Sigmoid colon (tissue), 3 donors: Measurements from ENCODE around the gene CLMN.

ENCODE experiments used
- POLR2A ChIP-seq, 2 donors: fragments of 450-650 bp; IDR thresholded peaks; one replicate each; pipeline ENCODE4 v1.6.1; 2016; ENCODE audit warnings: antibody characterized with exemption in 2 of 2, mild to moderate bottlenecking in 2 of 2, moderate library complexity in 2 of 2
- TF ChIP-seq, protein P1 (sequence below), 4 experiments: fragments of 450-650 bp in 3 of 4; fragments of 200-600 bp in 1 of 4; IDR thresholded peaks; one replicate each; pipeline ENCODE4 v1.5.1; 2016 to 2019; ENCODE audit warnings: antibody characterized with exemption in 4 of 4, mild to moderate bottlenecking in 3 of 4, moderate library complexity in 2 of 4

- TF ChIP-seq, protein P1, sequence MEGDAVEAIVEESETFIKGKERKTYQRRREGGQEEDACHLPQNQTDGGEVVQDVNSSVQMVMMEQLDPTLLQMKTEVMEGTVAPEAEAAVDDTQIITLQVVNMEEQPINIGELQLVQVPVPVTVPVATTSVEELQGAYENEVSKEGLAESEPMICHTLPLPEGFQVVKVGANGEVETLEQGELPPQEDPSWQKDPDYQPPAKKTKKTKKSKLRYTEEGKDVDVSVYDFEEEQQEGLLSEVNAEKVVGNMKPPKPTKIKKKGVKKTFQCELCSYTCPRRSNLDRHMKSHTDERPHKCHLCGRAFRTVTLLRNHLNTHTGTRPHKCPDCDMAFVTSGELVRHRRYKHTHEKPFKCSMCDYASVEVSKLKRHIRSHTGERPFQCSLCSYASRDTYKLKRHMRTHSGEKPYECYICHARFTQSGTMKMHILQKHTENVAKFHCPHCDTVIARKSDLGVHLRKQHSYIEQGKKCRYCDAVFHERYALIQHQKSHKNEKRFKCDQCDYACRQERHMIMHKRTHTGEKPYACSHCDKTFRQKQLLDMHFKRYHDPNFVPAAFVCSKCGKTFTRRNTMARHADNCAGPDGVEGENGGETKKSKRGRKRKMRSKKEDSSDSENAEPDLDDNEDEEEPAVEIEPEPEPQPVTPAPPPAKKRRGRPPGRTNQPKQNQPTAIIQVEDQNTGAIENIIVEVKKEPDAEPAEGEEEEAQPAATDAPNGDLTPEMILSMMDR (IDR thresholded peaks at IDR 0.05) = no peak
- no peak for TF ChIP-seq POLR2A (IDR thresholded peaks at IDR 0.05)
Measured at GRCh38 chr14:95204705-95205104, 115.0 kb downstream of the CLMN start.
